ENCODE measurements around the gene LRRC51. TPM values are rescaled to one million over a fixed set of nuclear protein-coding genes. Genes with fewer than 3 reads are reported as not detected.

LRRC51 gene
- total RNA-seq = 1 to 10 TPM; 8.3 to 8.5 TPM

GRCh38 chr11:72080326-72081183 is at the start of gene LRRC51, which contains the start of gene NUMA1:
Gene LRRC51, plus strand, starts transcription at chr11:72080850. Its CDS starts 8,234 bp downstream, at chr11:72089084.
Gene NUMA1, minus strand, starts transcription at chr11:72080542. Its CDS starts 44,599 bp downstream, at chr11:72035943.
- DNase-seq = peak; percentile 100
- Mint-ChIP-seq H3K4me1 (ENCODE audit: low read depth) (peaks cover 31% of the 10 kb centered on the region), H3K36me3 (peaks cover 7% of the 10 kb centered on the region), H3K27ac (peak within 1 kb of the TSS; percentile 96), H3K27me3 (no peaks in the 10 kb centered on the region), H3K4me3 (peak within 1 kb of the TSS; percentile 92), H3K9me3 (no peaks in the 10 kb centered on the region)
- POLR2A ChIA-PET = no interaction called here
- intact Hi-C loops (cut with micrococcal nuclease) = loop anchor here (1.0 kb wide), 6 partner anchors 23 to 293 kb away; partner anchors contain the start of genes ANAPC15, LAMTOR1 and XNDC1N
- CTCF ChIA-PET = interaction anchor here (1.7 to 4.1 kb wide), 3 partner anchors 40 to 55 kb away, joined by 4 to 26 read pairs (median 13); no protein-coding TSS in a partner anchor

- POLR2A ChIA-PET = no interaction called here
- H3K4me1 Mint-ChIP-seq (ENCODE audit: low read depth) = peaks cover 18% of the 10 kb centered on the region
- H3K36me3 Mint-ChIP-seq = peaks cover 17% of the 10 kb centered on the region
- no peaks in the 10 kb centered on the region for H3K9me3 Mint-ChIP-seq
- no peak overlapping the region for H3K4me3 Mint-ChIP-seq
- CTCF ChIA-PET = interaction anchor here (1.0 to 1.5 kb wide), 3 partner anchors 11 to 107 kb away, joined by 4 to 5 read pairs (median 5); no protein-coding TSS in a partner anchor
- intact Hi-C loops (cut with micrococcal nuclease) = no loop called here
- no peak overlapping the region for H3K27ac Mint-ChIP-seq
- no peak for DNase-seq
- H3K27me3 Mint-ChIP-seq = no peaks in the 10 kb centered on the region
Observed at GRCh38 chr11:72036687-72037086, 44.0 kb upstream of the LRRC51 start.

- Mint-ChIP-seq H3K36me3 (peaks cover 17% of the 10 kb centered on the region), H3K4me3 (no peak overlapping the region), H3K4me1 (ENCODE audit: low read depth) (peaks cover 26% of the 10 kb centered on the region), H3K27ac (no peak overlapping the region), H3K27me3 (no peaks in the 10 kb centered on the region), H3K9me3 (no peaks in the 10 kb centered on the region)
- CTCF ChIA-PET = interaction anchor here (1.3 to 4.0 kb wide), 6 partner anchors 9 to 397 kb away, joined by 3 to 57 read pairs (median 14); partner anchors contain the start of gene CLPB
- POLR2A ChIA-PET = no interaction called here
- no peak for DNase-seq
- intact Hi-C loops (cut with micrococcal nuclease) = no loop called here
Observed at GRCh38 chr11:72037554-72038311, 42.9 kb upstream of the LRRC51 start.

GRCh38 chr11:72038491-72038890 is 42.2 kb upstream of the LRRC51 start:
- ChIA-PET CTCF (interaction anchor here (1.0 to 4.0 kb wide), 8 partner anchors 9 to 396 kb away, joined by 3 to 57 read pairs (median 7); partner anchors contain the start of gene CLPB), POLR2A (interaction anchor here (1.0 kb wide), 1 partner anchor 15 kb away, joined by 5 read pairs; no protein-coding TSS in a partner anchor)
- no peak for DNase-seq
- intact Hi-C loops (cut with micrococcal nuclease) = no loop called here
- Mint-ChIP-seq H3K4me3 (no peak overlapping the region), H3K9me3 (no peaks in the 10 kb centered on the region), H3K27ac (no peak overlapping the region), H3K36me3 (peaks cover 14% of the 10 kb centered on the region), H3K4me1 (ENCODE audit: low read depth) (peaks cover 29% of the 10 kb centered on the region), H3K27me3 (no peaks in the 10 kb centered on the region)

- no peak overlapping the region for H3K4me3 Mint-ChIP-seq
- no peaks in the 10 kb centered on the region for H3K27me3 Mint-ChIP-seq
- H3K36me3 Mint-ChIP-seq = peaks cover 11% of the 10 kb centered on the region
- intact Hi-C loops (cut with micrococcal nuclease) = no loop called here
- no peaks in the 10 kb centered on the region for H3K9me3 Mint-ChIP-seq
- CTCF ChIA-PET = interaction anchor here (0.6 to 4.0 kb wide), 11 partner anchors 8 to 395 kb away, joined by 3 to 57 read pairs (median 6); partner anchors contain the start of gene CLPB
- H3K27ac Mint-ChIP-seq = no peak overlapping the region
- H3K4me1 Mint-ChIP-seq (ENCODE audit: low read depth) = peaks cover 34% of the 10 kb centered on the region
- no peak for DNase-seq
- POLR2A ChIA-PET = interaction anchor here (0.6 to 1.8 kb wide), 7 partner anchors 9 to 111 kb away, joined by 3 to 7 read pairs (median 5); partner anchors contain the start of genes ANAPC15, LAMTOR1, RNF121 and XNDC1N
Observed at GRCh38 chr11:72039031-72039855, 41.4 kb upstream of the LRRC51 start.

GRCh38 chr11:72039856-72040401 is 40.7 kb upstream of the LRRC51 start:
- Mint-ChIP-seq H3K4me1 (ENCODE audit: low read depth) (peaks cover 35% of the 10 kb centered on the region), H3K9me3 (no peaks in the 10 kb centered on the region), H3K4me3 (no peak overlapping the region), H3K27me3 (no peaks in the 10 kb centered on the region), H3K27ac (no peak overlapping the region), H3K36me3 (peaks cover 9% of the 10 kb centered on the region)
- POLR2A ChIA-PET = interaction anchor here (0.7 to 1.8 kb wide), 10 partner anchors 9 to 111 kb away, joined by 3 to 7 read pairs (median 5); partner anchors contain the start of genes ANAPC15, IL18BP, LAMTOR1 and RNF121
- intact Hi-C loops (cut with micrococcal nuclease) = loop anchor here (1.0 to 5.0 kb wide), 3 partner anchors 73 to 392 kb away; partner anchors contain the start of genes ANAPC15 and CLPB
- DNase-seq = peak; percentile 14
- CTCF ChIA-PET = interaction anchor here (0.6 to 4.0 kb wide), 12 partner anchors 8 to 391 kb away, joined by 3 to 57 read pairs (median 6); partner anchors contain the start of gene ANAPC15

- Mint-ChIP-seq H3K4me1 (ENCODE audit: low read depth) (peaks cover 35% of the 10 kb centered on the region), H3K27ac (no peak overlapping the region), H3K36me3 (peaks cover 5% of the 10 kb centered on the region), H3K9me3 (no peaks in the 10 kb centered on the region), H3K4me3 (no peak overlapping the region), H3K27me3 (no peaks in the 10 kb centered on the region)
- peak; percentile 83 for DNase-seq
- POLR2A ChIA-PET = interaction anchor here (0.7 to 1.8 kb wide), 9 partner anchors 10 to 112 kb away, joined by 3 to 7 read pairs (median 5); partner anchors contain the start of genes ANAPC15, IL18BP, LAMTOR1 and RNF121
- CTCF ChIA-PET = interaction anchor here (0.7 to 4.0 kb wide), 11 partner anchors 8 to 390 kb away, joined by 3 to 57 read pairs (median 7); partner anchors contain the start of genes ANAPC15 and IL18BP
- intact Hi-C loops (cut with micrococcal nuclease) = loop anchor here (1.0 to 5.0 kb wide), 5 partner anchors 40 to 392 kb away; partner anchors contain the start of genes ANAPC15, CLPB, LAMTOR1 and LRRC51
Observed at GRCh38 chr11:72040491-72041363, 39.9 kb upstream of the LRRC51 start.

GRCh38 chr11:72041364-72042063 is 39.1 kb upstream of the LRRC51 start:
- CTCF ChIA-PET = interaction anchor here (1.3 to 3.8 kb wide), 4 partner anchors 12 to 390 kb away, joined by 3 to 19 read pairs (median 13); no protein-coding TSS in a partner anchor
- Mint-ChIP-seq H3K4me3 (no peak overlapping the region), H3K4me1 (ENCODE audit: low read depth) (peaks cover 30% of the 10 kb centered on the region), H3K36me3 (peaks cover 1% of the 10 kb centered on the region), H3K27ac (no peak overlapping the region), H3K27me3 (no peaks in the 10 kb centered on the region), H3K9me3 (no peaks in the 10 kb centered on the region)
- POLR2A ChIA-PET = interaction anchor here (1.6 kb wide), 1 partner anchor 37 kb away, joined by 5 read pairs; no protein-coding TSS in a partner anchor
- peak; percentile 55 for DNase-seq
- intact Hi-C loops (cut with micrococcal nuclease) = loop anchor here (1.0 to 5.0 kb wide), 4 partner anchors 39 to 391 kb away; partner anchors contain the start of genes ANAPC15, CLPB, LAMTOR1 and LRRC51

GRCh38 chr11:72042064-72042745 is 38.4 kb upstream of the LRRC51 start:
- Mint-ChIP-seq H3K27me3 (no peaks in the 10 kb centered on the region), H3K27ac (no peak overlapping the region), H3K4me1 (ENCODE audit: low read depth) (peaks cover 24% of the 10 kb centered on the region), H3K36me3 (peaks cover 1% of the 10 kb centered on the region), H3K9me3 (no peaks in the 10 kb centered on the region), H3K4me3 (no peak overlapping the region)
- DNase-seq = no peak
- intact Hi-C loops (cut with micrococcal nuclease) = loop anchor here (5.0 kb wide), 1 partner anchor 390 kb away; the partner anchor contains the start of gene CLPB
- CTCF ChIA-PET = interaction anchor here (0.6 to 1.6 kb wide), 5 partner anchors 16 to 75 kb away, joined by 3 to 8 read pairs (median 6); no protein-coding TSS in a partner anchor
- POLR2A ChIA-PET = interaction anchor here (1.1 kb wide), 1 partner anchor 114 kb away, joined by 3 read pairs; the partner anchor contains the start of gene XNDC1N

All from activated CD4-positive, alpha-beta memory T cell treated with anti-CD3 and anti-CD28 coated beads for 36 hours (primary cell).